DND-41 (cell line): ENCODE measurements around the gene MRPS16.

ENCODE experiments used
- EZH2 ChIP-seq: IDR thresholded peaks from 3 replicates; pipeline ENCODE4 v1.6.1; 2012; ENCODE audit warnings: borderline replicate concordance, low read depth, mild to moderate bottlenecking, moderate library complexity, low read length, inconsistent platforms; ENCODE audit not compliant: severe bottlenecking
- TF ChIP-seq, protein P1 (sequence below): IDR thresholded peaks from 2 replicates; pipeline ENCODE4 v1.5.1; 2012; ENCODE audit warnings: borderline replicate concordance, low read length, moderate library complexity, mild to moderate bottlenecking; ENCODE audit not compliant: poor library complexity, severe bottlenecking; ENCODE audit errors: extremely low read depth

DNA sequence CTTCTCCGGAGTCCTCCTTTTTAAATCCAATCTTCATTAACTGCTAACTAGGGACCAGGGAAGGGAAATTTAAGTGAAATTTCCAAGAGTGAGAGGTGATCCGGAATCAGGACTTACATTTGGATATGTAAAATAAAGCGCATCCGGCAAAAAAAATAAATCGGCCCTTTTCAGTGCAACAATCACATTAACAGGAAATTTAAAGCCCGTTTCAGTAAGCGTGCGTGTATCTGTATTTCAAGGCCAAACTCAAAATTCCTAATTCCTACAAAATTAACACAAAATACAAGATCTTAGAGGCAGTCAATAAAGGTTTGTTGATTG lies 6.2 kb downstream of the MRPS16 start:
- TF ChIP-seq, protein P1, sequence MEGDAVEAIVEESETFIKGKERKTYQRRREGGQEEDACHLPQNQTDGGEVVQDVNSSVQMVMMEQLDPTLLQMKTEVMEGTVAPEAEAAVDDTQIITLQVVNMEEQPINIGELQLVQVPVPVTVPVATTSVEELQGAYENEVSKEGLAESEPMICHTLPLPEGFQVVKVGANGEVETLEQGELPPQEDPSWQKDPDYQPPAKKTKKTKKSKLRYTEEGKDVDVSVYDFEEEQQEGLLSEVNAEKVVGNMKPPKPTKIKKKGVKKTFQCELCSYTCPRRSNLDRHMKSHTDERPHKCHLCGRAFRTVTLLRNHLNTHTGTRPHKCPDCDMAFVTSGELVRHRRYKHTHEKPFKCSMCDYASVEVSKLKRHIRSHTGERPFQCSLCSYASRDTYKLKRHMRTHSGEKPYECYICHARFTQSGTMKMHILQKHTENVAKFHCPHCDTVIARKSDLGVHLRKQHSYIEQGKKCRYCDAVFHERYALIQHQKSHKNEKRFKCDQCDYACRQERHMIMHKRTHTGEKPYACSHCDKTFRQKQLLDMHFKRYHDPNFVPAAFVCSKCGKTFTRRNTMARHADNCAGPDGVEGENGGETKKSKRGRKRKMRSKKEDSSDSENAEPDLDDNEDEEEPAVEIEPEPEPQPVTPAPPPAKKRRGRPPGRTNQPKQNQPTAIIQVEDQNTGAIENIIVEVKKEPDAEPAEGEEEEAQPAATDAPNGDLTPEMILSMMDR: no peak
- no peak for TF ChIP-seq EZH2
